HG03103 (cell line): ENCODE results near the gene NOX4.

Source experiments
- ATAC-seq: cut with Tn5 transposase; IDR thresholded peaks from one replicate; pipeline ENCODE4 v1.9.1; 2021; ENCODE audit warnings: low read depth; ENCODE audit not compliant: unreplicated experiment

NOX4 gene

GRCh38 chr11:89490981-89491690 lies at the start of gene NOX4:
NOX4 (minus strand) TSS chr11:89491375; CDS start chr11:89491246, 129 bp downstream.
- no peak for ATAC-seq

- ATAC-seq, result no peak
Measured at GRCh38 chr11:89540826-89541225, 49.7 kb upstream of the NOX4 start.

GRCh38 chr11:89537936-89538335 lies 46.8 kb upstream of the NOX4 start:
- no peak for ATAC-seq

- no peak for ATAC-seq
Measured at GRCh38 chr11:89536926-89537325, 45.8 kb upstream of the NOX4 start.

GRCh38 chr11:89535221-89535620 lies 44.0 kb upstream of the NOX4 start:
- no peak for ATAC-seq

- no peak for ATAC-seq
Measured at GRCh38 chr11:89529626-89530380, 38.6 kb upstream of the NOX4 start.

- ATAC-seq, result no peak
Measured at GRCh38 chr11:89521792-89522191, 30.6 kb upstream of the NOX4 start.

- no peak for ATAC-seq
Measured at GRCh38 chr11:89521294-89521693, 30.1 kb upstream of the NOX4 start.

GRCh38 chr11:89516496-89516895 lies 25.3 kb upstream of the NOX4 start:
- no peak for ATAC-seq

GRCh38 chr11:89508544-89508943 lies 17.4 kb upstream of the NOX4 start:
- ATAC-seq, result no peak

GRCh38 chr11:89504270-89504669 lies 13.1 kb upstream of the NOX4 start:
- no peak for ATAC-seq

- ATAC-seq, result no peak
Measured at GRCh38 chr11:89503422-89503821, 12.2 kb upstream of the NOX4 start.

- ATAC-seq, result no peak
Measured at GRCh38 chr11:89502301-89502700, 11.1 kb upstream of the NOX4 start.

- ATAC-seq, result no peak
Measured at GRCh38 chr11:89500336-89500735, 9.2 kb upstream of the NOX4 start.

- no peak for ATAC-seq
Measured at GRCh38 chr11:89498845-89499448, 7.8 kb upstream of the NOX4 start.

GRCh38 chr11:89495951-89496350 lies 4.8 kb upstream of the NOX4 start:
- ATAC-seq, result no peak

GRCh38 chr11:89493431-89493830 lies 2.3 kb upstream of the NOX4 start:
- no peak for ATAC-seq

- no peak for ATAC-seq
Measured at GRCh38 chr11:89490602-89490980, 584 bp downstream of the NOX4 start.

- no peak for ATAC-seq
Measured at GRCh38 chr11:89489930-89490329, 1.2 kb downstream of the NOX4 start.

- ATAC-seq, result no peak
Measured at GRCh38 chr11:89487016-89487415, 4.2 kb downstream of the NOX4 start.

GRCh38 chr11:89484896-89485295 lies 6.3 kb downstream of the NOX4 start:
- no peak for ATAC-seq

- no peak for ATAC-seq
Measured at GRCh38 chr11:89477175-89477574, 14.0 kb downstream of the NOX4 start.
